NCI-H446 (cell line): ENCODE measurements around the gene CHRNA5.
"Not testable (repeated sequence)": the region's sequence is repeated elsewhere in the genome, so short reads cannot be mapped to it uniquely, and the experiment has no call there.

Experiments used
- DNase-seq, 2 experiments: peaks; one replicate each; lab custom pipeline; 2025; lab: John Stamatoyannopoulos, UW

CHRNA5 gene

GRCh38 chr15:78565951-78566774 is 843 bp downstream of the CHRNA5 start:
- DNase-seq: peak in 1 of 2 experiments; percentile 12

GRCh38 chr15:78567531-78567930 is 2.2 kb downstream of the CHRNA5 start:
- DNase-seq: no peak

DNA sequence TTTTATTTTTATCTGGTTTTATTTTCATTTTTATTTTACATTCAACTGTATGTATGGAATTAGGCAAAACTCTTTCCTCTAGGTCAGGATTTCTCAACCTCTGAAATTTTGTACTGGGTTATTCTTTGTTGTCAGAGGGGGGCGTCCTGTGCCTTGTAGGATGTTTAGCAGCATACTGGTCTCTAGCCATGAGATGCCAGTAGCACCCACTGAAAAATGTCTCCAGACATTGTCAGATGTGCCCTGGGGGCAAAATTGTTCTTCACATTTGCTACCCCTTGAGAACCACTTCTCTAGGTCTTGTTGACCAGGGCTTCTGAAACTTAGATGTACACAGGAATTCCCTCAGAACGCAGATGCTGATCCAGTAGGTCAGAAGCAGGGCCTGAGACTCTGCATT is 5.4 kb downstream of the CHRNA5 start:
- DNase-seq: no peak

DNA sequence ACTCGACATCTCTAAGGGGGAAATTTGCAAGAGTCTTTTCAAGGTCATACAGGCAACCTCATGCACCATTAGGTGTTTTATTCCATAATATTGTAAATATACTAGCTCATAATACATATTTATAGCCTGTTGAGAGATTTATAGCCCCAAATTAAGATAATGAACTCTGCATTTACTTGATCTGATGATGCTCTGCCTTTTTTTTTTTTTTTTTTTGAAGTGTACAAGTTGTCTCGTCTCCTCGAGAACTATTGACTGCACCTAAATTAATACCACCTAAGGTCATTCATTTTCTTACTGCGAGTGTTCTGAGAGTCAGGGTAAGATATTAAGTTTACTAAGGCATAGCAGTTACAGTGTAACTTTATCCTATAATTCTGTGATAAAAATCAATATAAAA is 6.1 kb downstream of the CHRNA5 start:
- DNase-seq: no peak

GRCh38 chr15:78573416-78573815 is 8.1 kb downstream of the CHRNA5 start:
- DNase-seq: no peak

- no peak for DNase-seq
Observed at GRCh38 chr15:78574944-78575343, 9.6 kb downstream of the CHRNA5 start.

GRCh38 chr15:78597583-78597982 is 32.3 kb downstream of the CHRNA5 start:
- DNase-seq: no peak

DNA sequence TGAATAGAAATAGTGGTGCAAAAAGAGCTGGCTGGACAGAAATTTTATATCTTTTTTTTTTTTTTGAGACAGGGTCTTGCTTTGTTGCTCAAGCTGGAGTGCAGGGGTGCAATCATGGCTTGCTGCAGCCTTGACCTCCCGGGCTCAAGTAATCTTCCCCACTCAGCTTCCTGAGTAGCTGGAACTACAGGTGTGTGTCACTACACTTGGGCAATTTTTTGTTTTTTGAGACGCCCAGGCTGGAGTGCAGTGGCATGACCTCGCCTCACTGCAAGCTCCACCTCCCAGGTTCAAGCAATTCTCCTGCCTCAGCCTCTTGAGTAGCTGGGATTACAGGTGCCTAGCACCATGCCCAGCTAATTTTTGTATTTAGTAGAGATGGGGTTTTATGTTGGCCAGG is 33.0 kb downstream of the CHRNA5 start:
- no peak for DNase-seq

DNA sequence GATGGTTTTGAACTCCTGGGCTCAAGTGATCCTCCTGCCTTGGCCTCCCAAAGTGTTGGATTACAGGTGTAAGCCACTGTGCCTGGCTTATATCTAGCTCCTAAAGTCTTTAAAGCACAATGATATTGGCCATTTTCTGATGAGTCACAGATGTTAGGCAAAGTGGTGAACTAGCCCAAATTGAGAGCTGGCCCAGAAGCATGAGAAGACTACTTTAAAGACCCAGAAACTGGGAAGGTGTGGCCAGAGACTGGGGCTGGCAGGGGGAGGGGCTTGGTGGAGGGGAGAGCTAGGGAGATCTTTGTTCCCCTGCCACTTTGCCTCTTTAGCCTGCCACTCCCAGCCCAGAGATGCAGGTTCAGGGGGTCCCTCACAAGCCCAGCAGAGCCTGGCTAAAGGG is 33.9 kb downstream of the CHRNA5 start:
- no peak for DNase-seq

DNA sequence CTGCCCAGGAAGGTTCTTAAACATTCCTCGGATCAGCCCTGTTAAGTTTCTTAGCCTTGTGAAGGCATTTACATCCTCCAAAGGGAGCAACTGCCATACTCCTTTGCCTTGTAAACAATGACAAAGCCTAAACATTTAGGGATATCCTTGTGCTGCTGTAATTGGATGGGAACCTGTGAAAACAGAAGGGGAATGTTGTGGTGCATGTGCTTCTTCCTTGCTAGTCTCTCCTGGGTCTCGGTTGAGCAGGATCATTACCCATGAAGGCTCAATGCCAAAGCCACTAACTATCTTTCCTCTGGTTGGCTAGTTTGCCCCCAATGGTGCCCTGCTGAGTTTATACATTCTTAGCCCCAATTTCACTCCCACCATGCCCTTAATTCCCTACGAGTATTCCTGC is 38.1 kb downstream of the CHRNA5 start:
- no peak for DNase-seq

- DNase-seq: no peak
Observed at GRCh38 chr15:78604420-78604819, 39.1 kb downstream of the CHRNA5 start.

DNA sequence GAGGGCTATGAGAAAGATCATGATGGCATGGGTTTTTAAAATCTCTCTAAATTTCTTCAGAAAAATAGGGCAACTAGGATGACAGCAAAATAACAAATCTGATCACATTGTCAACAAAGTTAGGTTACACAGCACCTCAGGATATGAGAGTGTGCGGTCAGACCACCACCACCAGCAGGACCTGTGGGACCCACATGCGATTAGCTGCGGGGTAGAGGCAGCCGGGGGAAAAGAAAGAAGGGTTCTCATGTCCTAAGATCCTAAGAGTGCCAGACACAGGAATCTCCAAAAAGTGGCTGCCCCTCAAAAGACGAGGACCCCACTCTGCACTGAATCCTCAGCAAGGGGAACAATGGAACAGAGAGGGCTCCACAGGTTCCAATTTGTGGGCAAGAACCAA is 39.9 kb downstream of the CHRNA5 start:
- DNase-seq: no peak

DNA sequence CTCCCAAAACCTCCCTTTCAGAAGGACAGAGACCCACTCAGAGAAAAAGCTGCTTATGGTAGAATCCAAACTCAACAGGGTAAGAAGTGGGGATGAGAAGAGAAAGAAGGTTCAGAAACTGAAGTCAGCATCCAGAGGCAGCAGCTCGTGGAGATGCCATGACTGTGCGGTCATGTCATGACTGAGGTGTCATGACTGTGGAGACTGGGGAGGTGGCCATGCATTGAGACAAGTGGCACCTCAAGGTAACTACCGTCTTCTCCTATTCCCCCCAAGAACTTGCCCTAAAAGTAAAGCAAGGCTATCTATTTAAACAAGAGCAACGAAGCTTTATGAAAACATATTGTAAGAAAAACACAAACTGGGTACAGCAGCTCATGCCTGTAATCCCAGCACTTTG is 40.4 kb downstream of the CHRNA5 start:
- no peak for DNase-seq

DNA sequence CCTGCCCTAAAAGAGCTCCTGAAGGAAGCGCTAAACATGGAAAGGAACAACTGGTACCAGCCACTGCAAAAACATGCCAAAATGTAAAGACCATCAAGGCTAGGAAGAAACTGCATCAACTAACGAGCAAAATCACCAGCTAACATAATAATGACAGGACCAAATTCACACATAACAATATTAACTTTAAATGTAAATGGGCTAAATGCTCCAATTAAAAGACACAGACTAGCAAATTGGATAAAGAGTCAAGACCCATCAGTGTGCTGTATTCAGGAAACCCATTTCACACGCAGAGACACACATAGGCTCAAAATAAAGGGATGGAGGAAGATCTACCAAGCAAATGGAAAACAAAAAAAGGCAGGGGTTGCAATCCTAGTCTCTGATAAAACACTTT is 44.2 kb downstream of the CHRNA5 start:
- DNase-seq: not testable (repeated sequence)

DNA sequence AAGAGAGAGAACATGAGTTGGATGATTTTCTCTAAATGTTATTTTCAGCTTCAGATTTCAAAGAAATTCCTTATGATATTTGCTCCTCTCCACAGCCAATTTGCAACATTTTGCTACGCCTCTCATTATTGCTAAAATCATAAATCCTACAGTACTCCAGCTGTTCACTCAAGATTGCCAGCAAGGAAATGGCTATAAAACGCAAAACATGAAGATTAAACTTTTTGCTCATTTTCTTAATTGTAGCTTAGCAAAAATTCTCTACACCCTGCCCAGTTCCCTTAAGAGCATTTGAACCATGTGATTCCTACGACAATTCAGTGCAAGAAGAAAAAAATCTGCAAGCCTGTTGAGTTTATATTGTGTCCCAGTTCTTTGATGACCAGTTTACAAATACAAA is 48.7 kb downstream of the CHRNA5 start:
- no peak for DNase-seq

DNA sequence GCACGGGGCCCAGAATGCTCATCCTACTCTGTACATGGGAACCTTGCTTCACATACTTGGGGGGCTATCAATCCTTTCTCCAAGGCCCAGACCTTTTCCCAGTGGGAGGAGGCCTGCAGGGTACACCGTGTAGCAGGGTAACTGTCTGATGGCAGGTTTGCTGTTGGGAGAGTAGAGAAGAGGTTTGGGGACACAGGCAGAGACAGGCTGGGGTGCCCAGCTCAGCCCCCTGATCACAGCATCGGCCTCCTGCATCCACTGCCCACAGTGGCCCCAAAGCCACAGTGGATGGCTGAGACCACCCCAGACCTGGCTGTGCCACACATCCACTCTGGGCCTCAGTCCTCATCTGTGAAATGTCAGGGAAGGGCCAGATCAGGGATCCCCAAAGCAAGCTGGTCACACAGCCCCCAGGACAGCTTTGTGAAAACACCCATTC is 49.9 kb downstream of the CHRNA5 start:
- DNase-seq: no peak

DNA sequence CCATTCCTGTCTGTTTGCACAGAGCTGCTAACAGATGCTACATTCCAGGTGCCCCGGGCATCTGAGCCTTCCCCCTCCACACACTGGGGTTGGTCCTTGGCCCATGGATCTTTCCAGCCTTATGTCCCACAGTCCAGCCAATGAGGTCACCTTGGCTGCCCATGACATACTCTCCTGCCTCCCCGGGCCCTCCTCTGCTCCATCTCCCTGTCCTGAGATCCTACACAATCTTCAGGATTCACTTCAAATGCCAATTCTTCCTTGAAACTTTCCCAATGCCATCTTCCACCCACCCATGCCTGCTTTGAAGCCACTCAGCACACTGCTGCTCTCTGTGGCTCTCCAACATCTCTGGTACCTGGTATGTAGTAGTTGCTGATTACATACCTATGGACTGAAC is 51.2 kb downstream of the CHRNA5 start:
- DNase-seq: no peak

DNA sequence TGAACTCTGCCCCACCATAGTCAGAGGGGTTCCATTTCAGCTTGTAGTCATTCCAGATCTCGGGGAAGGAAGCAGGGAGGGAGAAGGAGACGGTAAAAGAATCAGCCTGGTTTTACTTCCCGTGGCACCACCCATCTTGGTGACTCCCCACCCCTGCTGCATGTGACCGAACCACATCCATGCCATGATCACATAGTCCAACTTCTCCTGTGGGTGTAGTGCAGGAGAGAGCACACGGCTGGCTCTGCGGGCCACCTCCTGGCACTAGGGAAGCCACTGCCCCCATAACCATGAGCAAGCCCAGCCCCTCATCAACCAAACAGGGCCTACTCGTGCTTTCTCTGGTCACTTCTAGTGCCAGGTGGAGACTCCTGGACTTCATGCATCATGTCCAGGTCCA is 51.8 kb downstream of the CHRNA5 start:
- DNase-seq: no peak

DNA sequence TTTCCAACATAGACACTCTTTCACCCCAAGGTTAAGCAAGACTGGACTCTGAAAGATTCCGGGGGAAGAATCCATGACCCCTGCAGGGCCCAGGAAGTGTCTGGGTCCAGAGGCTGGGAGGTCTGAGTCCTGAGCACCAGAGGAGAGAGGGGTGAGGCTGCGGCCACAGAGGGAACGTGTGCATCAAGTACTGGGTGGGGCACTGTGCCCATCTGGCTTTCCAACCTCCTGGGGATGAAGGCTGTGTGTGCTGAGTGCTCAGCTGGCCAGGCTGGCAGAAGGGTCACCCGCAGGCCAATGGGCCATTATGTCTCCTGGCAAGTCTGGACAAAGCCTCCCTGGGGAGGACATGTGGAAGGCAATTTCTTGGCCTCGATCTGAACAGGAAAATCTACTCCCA is 52.2 kb downstream of the CHRNA5 start:
- peak in 1 of 2 experiments; percentile 9 for DNase-seq

GRCh38 chr15:78618064-78618463 is 52.7 kb downstream of the CHRNA5 start:
- DNase-seq: no peak

DNA sequence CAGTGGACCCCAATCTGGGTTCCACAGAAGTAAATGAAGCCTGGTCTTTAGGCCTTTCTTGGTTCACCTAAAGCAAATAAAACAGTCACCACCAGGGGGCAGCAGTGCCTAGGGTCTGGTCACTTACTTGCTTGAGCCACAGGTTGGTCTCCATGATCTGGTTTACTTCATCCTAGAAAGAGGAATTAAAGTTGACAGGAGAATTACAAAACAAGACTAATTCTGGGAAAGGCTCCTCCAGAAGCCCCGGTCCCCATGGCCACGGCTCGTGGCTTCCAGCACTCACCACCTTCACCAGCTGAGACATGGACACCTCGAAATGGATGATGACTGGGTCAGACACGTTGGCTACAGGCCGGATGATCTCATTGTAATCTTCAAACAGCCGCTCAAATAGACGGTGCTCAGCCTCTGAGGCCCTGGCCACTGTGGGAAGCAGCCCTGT is 53.2 kb downstream of the CHRNA5 start:
- peak; percentile 70 to 83 for DNase-seq

DNA sequence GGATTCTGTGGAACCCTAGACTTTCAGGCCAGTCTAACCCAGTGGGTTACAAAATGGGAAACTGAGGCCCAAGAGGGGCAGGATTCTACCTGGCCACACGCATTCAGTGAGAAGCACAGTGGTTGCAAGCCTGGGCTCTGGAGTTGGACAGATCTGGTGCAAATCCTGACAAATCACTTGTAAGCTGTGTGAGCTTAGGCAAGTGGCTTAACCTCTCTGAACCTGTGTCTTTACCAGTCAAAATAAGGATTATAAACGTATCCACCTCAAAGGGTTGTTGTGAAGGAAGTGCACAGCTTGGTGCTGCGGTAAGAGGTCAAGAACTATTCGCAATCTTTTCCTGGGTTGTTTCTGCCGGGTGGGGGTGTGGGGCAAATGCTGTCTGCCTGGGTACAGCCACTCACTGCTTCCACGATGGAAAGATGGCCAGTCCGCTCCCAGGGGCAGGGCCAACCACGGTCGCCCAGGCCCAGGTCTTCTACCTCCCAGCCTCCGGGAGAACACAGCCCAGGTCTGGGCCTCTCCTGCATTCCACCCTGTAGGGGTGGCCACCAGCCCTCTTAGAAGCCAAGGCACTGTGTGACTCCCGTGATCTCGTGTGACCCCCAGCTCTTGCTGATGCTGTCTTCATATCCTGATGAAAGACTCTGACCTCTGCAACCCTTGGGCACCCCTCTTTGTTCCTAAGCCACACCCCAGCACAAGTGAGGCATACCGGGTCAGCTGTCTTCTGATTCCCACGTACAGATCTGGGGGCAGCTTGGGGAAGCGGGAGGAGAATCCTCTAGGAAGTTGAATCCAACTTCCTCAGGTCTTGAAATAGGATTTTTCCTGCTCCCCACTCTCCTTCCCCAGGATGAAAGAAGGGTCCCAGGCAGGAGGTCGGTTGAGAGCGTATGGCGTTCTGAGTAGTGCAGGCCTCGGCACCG is 54.0 kb downstream of the CHRNA5 start:
- no peak for DNase-seq

- peak in 1 of 2 experiments; percentile 27 for DNase-seq
Observed at GRCh38 chr15:78620021-78620526, 54.8 kb downstream of the CHRNA5 start.
